GM19240 (cell line): ENCODE results near the gene DOCK8.
"Not testable (repeated sequence)": the region's sequence is repeated elsewhere in the genome, so short reads cannot be mapped to it uniquely, and the experiment has no call there.

Source experiments
- DNase-seq: peaks from one replicate; pipeline ENCODE4 v3.0.0; 2011; ENCODE audit warnings: low spot score; ENCODE audit not compliant: insufficient read length

Gene DOCK8

DNA sequence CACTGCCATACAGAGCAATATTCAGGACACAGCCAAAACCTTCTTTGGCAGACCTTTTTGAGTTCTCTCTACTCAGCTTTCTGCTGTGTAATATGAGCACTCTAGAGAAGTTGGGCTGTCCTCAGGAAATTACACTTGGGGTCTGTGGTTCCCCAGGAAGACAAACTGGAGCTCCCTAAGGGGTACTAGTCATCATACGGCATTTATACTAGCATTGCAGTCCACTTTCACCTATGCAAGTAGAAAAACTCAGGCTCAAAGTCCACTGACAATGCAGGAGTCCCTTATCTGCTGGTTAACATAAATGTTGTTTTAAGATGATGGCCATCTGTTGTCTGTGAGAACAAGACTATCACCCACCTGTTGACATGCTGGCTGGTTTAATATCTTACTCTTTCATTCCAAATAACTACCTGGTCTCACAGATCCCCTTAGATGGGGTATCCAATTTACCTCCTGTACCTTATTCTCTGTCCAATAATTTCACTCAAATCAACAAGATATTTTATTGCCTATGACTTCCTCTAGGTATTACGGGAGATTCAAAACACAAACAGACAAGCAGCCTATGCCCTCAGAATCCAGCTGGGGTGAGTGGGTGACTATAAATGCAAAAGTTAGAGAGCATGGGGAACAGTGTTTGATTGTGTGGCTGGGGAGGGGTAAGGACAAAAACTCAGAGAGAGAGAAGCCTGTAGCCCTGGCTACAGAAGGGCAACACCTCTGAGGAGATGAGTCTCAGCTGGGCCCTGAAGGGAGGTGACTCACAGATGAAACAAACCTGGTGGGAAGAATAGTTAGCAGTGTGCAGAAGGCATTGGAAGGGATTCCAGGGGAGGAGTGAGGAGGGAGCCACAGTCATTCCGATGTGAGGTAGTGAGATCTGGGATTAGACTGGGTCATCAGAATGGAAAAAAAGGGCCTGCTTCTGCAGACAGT lies 10.2 kb downstream of the DOCK8 start:
- no peak for DNase-seq

DNA sequence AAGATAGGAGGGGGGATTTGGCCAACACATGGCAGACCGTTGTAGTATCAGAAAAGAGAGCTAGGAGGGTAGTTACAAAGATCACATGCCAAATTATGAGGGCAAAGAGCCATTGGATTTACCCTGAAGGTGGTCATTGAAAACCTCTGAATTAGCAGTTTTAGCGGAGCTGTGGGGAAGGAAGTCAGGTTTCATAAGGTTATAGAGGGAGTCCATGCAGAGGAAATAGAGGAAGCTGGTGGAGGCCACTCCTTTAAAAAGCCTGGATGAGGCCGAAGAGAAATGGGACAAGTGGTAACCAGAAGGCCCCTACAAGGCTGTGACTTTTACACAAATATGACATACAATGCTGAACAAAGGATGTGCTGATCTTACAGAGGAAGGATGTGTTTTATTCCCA lies 13.2 kb downstream of the DOCK8 start:
- no peak for DNase-seq

DNA sequence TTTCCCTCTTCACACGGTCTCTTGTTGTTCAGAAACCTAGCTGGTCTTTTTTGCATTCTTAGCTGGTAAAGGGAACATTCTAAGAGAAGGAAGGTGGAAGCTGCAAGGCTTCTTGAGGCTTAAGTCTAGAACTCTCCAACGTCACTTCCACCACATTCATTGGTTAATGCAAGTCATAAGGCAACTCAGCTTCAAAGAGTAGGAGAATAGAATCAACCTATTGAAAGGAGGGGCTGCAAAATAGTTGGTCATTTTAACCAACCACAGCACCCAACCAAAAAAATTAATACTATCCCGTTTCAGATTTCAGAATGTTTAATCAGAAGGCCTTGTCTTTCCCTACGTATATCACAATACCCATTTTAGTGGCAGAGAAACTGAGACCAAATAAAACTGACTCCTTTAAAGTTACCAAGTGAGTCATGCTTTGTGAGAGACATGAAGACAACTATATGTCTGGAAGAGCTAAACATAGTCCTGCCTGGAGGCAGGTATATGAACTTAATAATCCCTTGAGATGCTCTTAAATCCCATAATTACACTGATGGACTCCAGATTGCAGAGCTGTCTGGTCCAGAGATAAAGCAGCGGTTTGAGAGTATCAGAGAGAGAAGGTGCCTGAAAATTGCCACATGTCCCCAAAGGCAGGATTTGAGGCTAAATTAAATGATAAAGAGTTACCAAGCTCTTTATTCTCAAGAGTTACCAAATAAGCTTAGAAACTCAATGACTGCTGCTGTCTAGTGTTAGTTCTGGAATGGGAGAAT lies 14.4 kb downstream of the DOCK8 start:
- DNase-seq, result no peak

DNA sequence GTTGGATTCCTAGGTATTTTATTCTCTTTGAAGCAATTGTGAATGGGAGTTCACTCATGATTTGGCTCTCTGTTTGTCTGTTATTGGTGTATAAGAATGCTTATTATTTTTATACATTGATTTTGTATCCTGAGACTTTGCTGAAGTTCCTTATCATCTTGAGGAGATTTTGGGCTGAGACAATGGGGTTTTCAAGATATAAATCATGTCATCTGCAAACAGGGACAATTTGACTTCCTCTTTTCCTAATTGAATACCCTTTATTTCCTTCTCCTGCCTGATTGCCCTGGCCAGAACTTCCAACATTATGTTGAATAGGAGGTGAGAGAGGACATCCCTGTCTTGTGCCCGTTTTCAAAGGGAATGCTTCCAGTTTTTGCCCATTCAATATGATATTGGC lies 17.0 kb downstream of the DOCK8 start:
- not testable (repeated sequence) for DNase-seq

DNA sequence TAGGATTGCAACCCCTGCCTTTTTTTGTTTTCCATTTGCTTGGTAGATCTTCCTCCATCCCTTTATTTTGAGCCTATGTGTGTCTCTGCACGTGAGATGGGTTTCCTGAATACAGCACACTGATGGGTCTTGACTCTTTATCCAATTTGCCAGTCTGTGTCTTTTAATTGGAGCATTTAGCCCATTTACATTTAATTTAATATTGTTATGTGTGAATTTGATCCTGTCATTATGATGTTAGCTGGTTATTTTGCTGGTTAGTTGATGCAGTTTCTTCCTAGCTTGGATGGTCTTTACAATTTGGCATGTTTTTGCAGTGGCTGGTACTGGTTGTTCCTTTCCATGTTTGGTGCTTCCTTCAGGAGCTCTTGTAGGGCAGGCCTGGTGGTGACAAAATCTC lies 19.0 kb downstream of the DOCK8 start:
- DNase-seq, result not testable (repeated sequence)

DNA sequence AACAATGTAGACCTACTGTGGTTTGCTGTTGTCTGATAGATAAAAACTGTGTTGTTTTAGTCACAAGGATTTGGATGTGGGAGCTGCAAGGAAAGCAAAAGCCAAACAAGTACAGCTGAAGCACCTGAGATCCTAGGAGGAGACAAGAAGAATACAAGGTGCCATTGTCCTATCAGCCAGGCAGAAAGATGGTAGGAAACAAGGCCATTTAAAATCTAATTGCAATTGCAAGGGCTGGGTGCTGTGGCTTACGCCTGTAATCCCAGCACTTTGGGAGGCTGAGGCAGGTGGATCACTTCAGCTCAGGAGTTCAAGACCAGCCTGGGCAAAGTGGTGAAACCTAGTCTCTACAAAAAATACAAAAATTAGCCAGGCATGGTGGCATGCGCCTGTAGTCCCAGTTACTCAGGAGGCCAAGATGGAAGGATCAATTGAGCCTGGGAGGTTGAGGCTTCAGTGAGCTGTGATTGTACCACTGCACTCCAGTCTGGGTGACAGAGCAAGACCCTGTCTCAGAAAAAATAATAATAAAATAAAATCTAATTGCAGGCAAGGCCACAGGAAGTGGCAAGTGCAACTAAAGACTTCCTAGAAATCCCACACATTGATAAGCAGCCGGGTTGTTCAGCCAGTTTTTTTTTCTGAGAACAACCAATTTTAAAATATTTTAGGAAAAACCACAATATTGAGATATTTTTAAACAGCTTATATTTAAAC lies 22.6 kb downstream of the DOCK8 start:
- DNase-seq, result no peak

DNA sequence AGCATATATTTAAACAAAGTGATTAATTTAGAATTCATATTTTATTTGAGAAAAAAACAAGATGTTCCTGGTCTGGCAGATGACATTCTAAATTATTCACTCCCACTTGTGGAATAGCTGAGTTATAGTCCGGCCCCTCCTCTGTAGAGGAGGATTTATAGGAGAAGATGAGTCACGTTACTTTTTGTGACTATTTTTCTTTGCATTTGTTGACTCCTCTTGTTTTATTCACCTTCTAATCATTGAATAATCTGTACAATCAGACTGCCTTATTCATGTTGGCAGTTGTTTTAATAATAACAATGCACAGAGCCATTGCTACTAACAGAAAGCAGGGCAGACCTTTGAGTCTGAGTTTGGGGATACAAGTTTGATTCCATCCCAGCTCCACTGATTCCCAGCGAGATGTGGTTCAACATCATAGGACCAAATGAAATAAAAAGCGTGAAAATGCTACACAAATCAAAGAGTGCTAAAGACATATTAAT lies 23.2 kb downstream of the DOCK8 start:
- no peak for DNase-seq

DNA sequence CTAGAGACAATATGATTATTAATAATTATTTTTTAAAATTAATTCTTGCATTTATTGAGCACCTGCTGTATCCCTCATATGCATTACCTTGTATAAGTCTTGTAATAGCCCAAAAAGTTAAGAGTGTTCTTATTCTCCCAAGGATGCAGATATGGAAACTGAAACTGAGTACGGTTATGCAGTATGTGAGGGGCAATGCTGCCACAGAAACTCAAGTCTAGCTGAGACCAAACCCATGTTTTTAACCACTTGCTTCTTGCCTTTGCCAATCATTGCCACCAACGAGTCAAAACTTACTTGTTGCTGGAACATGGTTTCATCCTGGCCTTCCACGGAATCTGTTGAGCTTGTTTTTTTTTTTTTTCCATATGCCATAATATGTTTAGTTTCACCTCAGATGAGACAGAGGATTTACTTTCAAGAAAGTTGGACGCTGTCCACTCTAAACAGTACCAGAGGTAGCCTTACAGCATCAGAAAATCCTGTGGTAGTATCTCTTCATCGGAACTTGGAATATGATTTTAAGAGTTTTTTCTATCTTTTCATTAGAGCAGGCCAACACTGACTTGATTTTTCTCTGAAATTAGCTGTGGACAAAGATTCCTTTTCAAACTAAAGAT lies 27.9 kb downstream of the DOCK8 start:
- DNase-seq, result peak; percentile 10

DNA sequence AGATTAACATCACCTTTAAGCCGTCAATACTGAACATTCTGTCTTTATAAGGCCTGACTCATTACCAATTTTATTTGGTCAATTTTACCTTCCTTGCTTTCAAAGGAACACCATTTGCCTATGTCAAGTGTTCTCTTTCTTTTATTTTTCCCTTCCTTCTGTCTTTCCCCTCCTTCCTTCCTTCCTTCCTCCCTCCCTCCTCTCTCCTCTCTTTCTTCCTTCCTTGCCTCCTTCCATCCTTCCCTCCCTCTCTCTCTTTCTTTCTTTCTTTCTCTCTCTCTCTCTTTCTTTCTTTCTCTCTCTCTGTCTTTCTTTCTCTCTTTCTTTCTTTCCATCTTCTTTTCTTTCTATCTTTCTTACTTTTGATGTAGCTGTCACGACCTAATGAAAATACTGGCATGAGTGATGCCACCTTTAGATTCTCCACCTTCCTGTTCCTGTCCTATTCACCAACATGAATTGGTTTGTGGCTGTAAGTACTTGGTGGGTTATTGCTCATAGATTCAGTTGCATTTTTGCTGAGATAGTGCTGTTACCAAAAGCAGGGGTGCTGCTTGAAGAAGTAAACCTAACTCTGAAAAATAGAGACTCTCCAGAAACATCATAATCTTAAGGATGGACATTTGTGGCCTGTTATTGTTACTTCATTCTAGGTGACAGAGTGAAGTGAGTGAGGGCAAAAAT lies 33.8 kb downstream of the DOCK8 start:
- no peak for DNase-seq

DNA sequence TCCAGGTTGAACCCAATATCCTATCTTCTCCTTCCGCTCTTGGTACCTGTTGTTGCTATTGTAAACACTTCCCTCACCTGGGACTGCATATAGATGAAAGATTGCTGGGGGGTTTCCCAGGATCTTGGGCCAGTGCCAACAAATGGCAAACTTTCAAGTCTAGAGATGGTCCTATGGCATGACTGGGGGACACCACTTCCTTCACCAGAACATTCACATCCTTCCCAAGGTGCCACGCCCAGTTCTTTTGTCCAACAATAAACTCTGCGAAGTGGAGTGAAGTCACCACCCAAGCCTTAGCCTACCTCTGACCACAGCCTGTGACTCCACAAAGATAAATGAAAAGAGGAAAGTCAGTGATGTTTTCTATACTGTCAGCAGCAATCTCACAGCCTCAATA lies 34.4 kb downstream of the DOCK8 start:
- DNase-seq, result no peak

DNA sequence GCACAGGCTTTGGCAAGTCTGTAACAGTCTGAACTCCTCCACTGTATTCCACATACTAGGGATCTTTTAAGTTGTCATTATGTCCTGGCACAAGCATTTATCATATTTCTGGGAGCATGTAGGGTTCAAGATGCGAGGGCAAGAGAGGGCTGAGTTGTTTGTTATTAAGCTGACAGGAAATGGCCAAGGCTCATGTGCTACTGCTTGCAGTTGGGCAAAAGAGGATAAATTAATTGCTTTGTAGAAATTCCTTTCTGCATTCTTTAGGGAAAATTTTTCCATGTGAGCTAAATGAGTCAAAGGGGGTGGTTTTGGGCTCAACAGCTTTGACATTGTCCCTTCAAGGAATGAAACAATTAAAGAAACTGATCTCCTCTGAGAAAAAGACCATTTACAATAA lies 35.4 kb downstream of the DOCK8 start:
- no peak for DNase-seq

DNA sequence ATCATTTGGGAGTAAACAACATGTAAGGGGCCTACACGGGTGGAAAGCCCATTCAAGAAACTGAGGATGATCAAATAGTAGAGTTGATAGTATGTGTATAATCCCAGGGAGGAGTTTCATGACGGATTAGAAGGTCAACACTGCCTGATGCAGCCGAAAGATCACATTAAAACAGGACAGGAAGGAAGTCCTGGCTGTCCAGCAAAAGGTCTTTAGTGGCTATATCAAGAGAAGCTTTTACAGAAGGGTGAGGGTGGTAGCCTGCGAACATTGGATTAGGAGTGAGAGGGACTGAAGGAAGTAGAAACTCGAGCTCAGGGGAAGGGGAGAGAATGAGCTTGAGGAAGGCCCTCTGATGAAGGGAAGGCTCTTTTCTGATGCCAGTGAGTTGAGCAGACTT lies 36.0 kb downstream of the DOCK8 start:
- no peak for DNase-seq

DNA sequence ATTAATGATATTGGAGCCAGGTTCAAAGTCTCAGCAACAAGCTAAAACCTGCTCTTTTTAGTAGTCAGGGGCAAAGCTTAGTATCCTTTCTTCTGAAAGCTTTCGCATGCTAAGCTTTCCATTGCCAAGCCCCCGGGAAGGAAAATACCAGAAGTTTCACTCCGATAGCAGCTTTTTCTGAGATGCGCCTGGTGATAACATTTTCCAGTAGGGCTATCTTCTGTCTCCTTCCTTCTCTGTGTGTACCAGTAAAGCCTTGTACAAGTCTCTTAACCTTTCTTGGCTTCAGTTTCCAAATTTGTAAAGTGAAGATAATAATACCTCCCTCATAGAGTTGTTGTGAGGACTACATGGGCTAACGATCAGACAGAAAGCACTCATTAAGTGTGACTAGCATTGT lies 36.7 kb downstream of the DOCK8 start:
- DNase-seq, result no peak

DNA sequence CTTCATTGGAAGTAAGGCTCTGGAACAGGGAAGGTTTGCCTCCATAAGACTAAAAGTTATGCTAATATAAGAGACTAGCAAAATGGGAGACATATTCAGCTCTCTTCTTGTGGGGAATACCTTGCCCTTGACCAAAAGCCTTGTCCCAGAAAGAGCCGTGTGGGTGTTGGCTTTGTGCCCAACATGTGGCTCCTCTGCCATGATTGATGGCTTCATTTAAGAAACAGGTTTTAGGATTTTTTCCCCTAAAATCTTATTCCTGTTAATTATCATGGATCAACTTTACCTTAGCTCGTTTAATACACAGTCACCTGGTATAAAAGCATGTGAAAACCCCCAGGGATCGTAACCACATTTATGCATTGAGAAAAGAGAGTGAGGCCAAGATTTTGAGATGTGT lies 38.9 kb downstream of the DOCK8 start:
- no peak for DNase-seq

DNA sequence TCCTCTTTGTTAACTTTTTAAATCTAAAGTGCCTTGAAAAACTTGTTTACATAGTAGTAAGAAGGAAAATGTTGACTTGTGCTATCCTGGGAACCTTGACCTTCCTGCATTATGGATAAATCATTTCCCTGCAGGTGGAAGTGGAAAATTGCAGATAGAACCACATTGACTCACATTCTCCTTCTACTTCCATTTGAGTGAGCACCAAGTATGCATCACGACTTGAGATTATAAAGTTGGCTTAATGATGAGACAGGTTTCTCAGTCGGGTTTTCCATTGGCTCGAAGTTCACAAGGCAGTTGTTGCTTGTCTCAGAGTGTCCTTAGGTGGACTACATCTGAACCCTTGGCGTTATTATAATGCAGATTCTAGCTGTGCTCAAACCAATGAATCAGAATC lies 39.9 kb downstream of the DOCK8 start:
- no peak for DNase-seq

DNA sequence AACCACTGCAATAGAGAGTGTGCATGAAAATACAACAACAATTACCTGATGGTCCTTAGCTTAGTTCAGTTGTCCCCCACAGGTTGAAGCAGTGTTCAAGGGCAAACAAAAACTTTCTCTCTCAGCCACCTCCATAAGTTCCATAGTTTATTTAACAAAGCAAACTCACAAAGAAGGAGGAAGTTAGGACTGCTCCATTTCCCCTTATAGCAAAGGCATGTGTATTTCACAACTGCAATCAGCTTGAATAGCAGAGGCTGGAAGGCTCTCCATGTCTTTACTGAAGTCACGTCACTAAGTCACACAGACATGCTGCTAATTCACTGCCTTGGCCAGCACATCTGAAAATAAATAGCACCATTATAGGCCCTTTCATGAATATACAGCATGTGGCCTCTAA lies 43.3 kb downstream of the DOCK8 start:
- DNase-seq, result no peak

DNA sequence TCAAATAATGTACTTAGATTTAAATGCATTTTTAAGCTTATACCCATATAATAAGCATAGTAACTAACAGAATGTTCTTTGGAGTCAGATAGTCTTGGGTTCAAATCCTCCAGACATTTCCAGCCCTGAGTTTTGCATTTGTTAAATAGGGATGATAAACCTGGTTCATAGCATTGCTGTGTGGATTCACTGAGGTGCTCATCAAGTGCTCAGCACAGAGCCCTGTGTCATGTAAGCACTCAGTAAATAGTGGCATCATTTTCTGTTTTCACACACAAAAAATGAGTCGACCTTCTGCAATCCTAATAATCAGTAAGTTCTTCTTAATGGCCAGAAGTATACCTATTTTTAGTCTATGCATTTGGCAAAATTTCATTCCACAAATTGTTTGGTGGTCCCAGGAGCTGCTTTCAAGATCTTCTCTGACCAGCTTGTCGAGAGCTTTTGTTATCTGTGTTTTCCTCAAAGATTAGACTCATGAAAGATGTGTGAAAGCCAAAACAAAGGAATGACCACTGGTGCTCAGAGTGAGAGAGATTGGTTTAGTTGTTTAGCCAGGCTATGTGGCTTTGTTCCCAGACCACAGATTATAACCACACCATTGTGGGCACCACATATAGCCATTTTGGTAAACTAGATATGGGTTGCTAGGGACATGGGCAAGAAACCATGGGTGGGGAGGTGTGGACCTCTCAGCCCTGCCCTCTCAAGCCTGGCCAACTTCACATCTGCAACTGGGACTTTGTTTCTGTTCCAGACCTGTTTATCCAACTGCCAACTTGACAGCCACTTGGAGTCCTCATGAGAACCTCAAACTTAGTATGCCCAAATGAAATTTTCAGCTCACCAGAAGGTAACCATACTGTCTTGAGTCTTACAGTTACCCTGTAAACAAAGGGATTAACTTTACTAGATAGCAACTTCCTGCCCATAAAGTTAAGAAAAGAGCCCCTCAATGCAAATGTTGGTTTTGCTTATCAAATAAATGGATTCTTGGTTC lies 45.0 kb downstream of the DOCK8 start:
- DNase-seq, result no peak

DNA sequence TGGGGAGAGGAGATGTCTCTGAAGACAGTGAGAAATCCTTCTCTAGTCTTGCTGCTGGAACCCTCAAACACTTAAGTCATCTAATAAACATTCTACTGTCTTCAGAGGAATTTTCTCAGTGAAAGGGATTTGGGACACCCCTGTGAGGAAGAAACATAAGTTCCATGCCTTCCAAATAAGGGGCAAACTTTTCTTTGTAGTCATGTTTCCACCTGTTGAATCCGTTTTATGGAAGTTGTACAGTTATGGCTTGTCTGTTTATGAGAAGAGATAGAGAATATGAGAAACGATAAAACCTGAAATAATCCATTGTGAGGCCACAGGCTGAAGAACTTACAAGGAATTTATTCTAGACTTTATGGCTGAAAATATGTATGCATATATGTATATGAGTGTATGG lies 49.6 kb downstream of the DOCK8 start:
- no peak for DNase-seq

DNA sequence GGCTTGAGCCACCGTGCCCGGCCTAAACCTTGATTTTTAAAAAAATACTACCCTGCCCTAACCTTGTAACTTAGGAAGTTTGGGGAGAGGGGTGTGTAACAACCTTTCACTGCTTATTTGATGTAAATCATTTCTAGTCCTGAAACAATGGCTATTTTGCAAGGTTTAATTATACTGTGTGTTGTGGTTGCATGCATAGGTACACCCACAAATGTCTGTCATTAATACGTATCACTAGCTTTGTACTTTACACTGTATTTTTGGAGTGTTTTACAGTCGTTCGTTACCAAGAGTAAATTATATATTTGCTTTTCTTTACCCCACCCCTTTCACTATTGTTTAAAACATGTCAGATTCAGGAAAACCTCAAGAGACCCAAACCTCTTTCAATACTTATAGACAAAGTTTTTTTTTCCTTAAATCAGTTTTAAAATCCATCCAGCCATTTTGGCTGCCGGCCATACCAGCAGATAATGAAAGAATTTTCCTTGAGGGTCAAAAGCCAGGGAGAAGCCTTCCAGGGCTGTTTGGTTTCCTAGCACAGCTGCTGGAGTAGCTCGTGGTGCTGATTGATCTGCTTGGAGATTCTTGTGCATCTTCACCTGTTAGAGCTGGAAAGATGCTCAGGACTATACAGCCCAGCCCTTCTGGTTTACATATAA lies 50.7 kb downstream of the DOCK8 start:
- no peak for DNase-seq
